HCT116 (cell line): ENCODE data around the gene CDC45. TPM values are rescaled to one million over a fixed set of nuclear protein-coding genes. Genes with fewer than 3 reads are reported as not detected.

Experiments used
- ATAC-seq: fragments of 200-7000 bp; cut with Tn5 transposase; 2 replicates; pipeline ENCODE4 v1.9.1; 2020; ENCODE audit warnings: mild to moderate bottlenecking, moderate library complexity
- BruUV-seq: library from RNA; stranded (reverse); fragments of 400-500 nt; replicated peaks from 2 replicates; lab custom pipeline; 2021; lab: Mats Ljungman, UMichigan
- CTCF ChIA-PET: fragments of 300-600 bp; sonication (Branson Sonifier 250); formaldehyde crosslinking; loops from one replicate; lab custom pipeline; 2021; ENCODE audit warnings: antibody characterized with exemption; lab: Charles Lee
- POLR2A ChIA-PET: fragments of 300-600, 350-600 bp; sonication (Branson Sonifier 250); formaldehyde crosslinking; loops from one replicate; lab custom pipeline; 2021; ENCODE audit warnings: antibody characterized with exemption; lab: Charles Lee
- RAD21 ChIA-PET, 2 experiments: fragments of 300-600 bp; sonication (Branson Sonifier 250); formaldehyde crosslinking; loops; one replicate each; lab custom pipeline; 2023; ENCODE audit warnings: low total read pairs in 2 of 2; ENCODE audit not compliant: uncharacterized antibody in 2 of 2, unreplicated experiment in 2 of 2, low non-redundant PET in 1 of 2; lab: Charles Lee
- DNase-seq: peaks from one replicate; pipeline ENCODE4 v3.0.0-alpha.2; 2010; ENCODE audit warnings: low read depth, low spot score
- H2AFZ ChIP-seq: fragments of 200-600 bp; shearing (Covaris generic), sonication (generic); 2 replicates; pipeline ENCODE4 v1.6.1; 2017; ENCODE audit warnings: low read depth, mixed run types, mixed read lengths, antibody characterized with exemption, low read length; ENCODE audit not compliant: poor library complexity, severe bottlenecking
- H3K27ac ChIP-seq: 2 replicates; pipeline ENCODE4 v1.5.1; 2012; ENCODE audit warnings: low read depth, low read length
- H3K27me3 ChIP-seq: fragments of 200-600 bp; sonication (generic); 2 replicates; pipeline ENCODE4 v1.6.1; 2016; ENCODE audit warnings: mixed run types, low read length, mixed read lengths; ENCODE audit not compliant: insufficient read depth
- H3K36me3 ChIP-seq, 2 experiments: fragments of 200-500 bp in 1 of 2; fragments of 200-600 bp in 1 of 2; sonication (Bioruptor generic) in 1 of 2; sonication (generic) in 1 of 2; 2 replicates each; pipeline versions ENCODE4 v1.5.1 to v1.6.1; 2014 to 2016; ENCODE audit warnings: low read length in 2 of 2, inconsistent platforms in 1 of 2, mixed read lengths in 1 of 2, mixed run types in 1 of 2; ENCODE audit not compliant: insufficient read depth in 2 of 2, control insufficient read depth in 1 of 2
- H3K4me1 ChIP-seq, 2 experiments: fragments of 200-600 bp in 1 of 2; sonication (generic) in 1 of 2; 2 replicates each; pipeline versions ENCODE4 v1.5.1 to v1.6.1; 2012 to 2017; ENCODE audit warnings: low read length in 2 of 2, inconsistent platforms in 1 of 2, mild to moderate bottlenecking in 1 of 2, mixed read lengths in 1 of 2, mixed run types in 1 of 2, moderate library complexity in 1 of 2; ENCODE audit not compliant: insufficient read depth in 2 of 2, control insufficient read depth in 1 of 2
- H3K4me2 ChIP-seq: fragments of 200-600 bp; sonication (generic); 2 replicates; pipeline ENCODE4 v1.6.1; 2017; ENCODE audit warnings: mixed run types, low read length, mixed read lengths
- H3K4me3 ChIP-seq, 2 experiments: fragments of 200-600 bp in 1 of 2; sonication (generic) in 1 of 2; replicated peaks in 1 of 2; 2 replicates each; pipeline ENCODE4 v1.5.1; 2011 to 2016; ENCODE audit warnings: low read length in 2 of 2, control low read depth in 1 of 2, low read depth in 1 of 2, mild to moderate bottlenecking in 1 of 2, mixed read lengths in 1 of 2, mixed run types in 1 of 2
- H3K79me2 ChIP-seq: fragments of 200-600 bp; sonication (generic); 2 replicates; pipeline ENCODE4 v1.6.1; 2017; ENCODE audit warnings: mild to moderate bottlenecking, mixed run types, low read length, moderate library complexity, mixed read lengths; ENCODE audit not compliant: insufficient read depth
- H3K9ac ChIP-seq: fragments of 200-600 bp; sonication (generic); 2 replicates; pipeline ENCODE4 v1.6.1; 2016; ENCODE audit warnings: low read length, mixed read lengths
- H3K9me2 ChIP-seq: fragments of 200-600 bp; sonication (generic), shearing (Covaris generic); 2 replicates; pipeline ENCODE4 v1.6.1; 2017; ENCODE audit warnings: mixed run types, mild to moderate bottlenecking, moderate library complexity; ENCODE audit not compliant: insufficient read depth
- H3K9me3 ChIP-seq, 2 experiments: fragments of 200-500 bp in 1 of 2; fragments of 200-600 bp in 1 of 2; sonication (Bioruptor generic) in 1 of 2; sonication (generic) in 1 of 2; 2 replicates each; pipeline ENCODE4 v1.6.1; 2014 to 2017; ENCODE audit warnings: low read length in 2 of 2, mixed read lengths in 2 of 2, inconsistent platforms in 1 of 2, low read depth in 1 of 2, mild to moderate bottlenecking in 1 of 2, mixed run types in 1 of 2, moderate library complexity in 1 of 2; ENCODE audit not compliant: control insufficient read depth in 1 of 2, insufficient read depth in 1 of 2
- H4K20me1 ChIP-seq: fragments of 200-600 bp; sonication (generic), shearing (Covaris generic); 2 replicates; pipeline ENCODE4 v1.6.1; 2017; ENCODE audit warnings: mixed run types, mild to moderate bottlenecking, moderate library complexity; ENCODE audit not compliant: insufficient read depth
- EGR1 ChIP-seq: IDR thresholded peaks from 2 replicates; pipeline ENCODE4 v1.6.1; 2012; ENCODE audit warnings: low read depth
- MAX ChIP-seq: IDR thresholded peaks from 2 replicates; pipeline ENCODE4 v1.6.1; 2012
- POLR2AphosphoS5 ChIP-seq: IDR thresholded peaks from 2 replicates; pipeline ENCODE4 v1.6.1; 2011; ENCODE audit warnings: mild to moderate bottlenecking, low read depth, low read length, moderate library complexity
- RAD21 ChIP-seq: IDR thresholded peaks from 2 replicates; pipeline ENCODE4 v1.6.1; 2012; ENCODE audit warnings: low read depth, mild to moderate bottlenecking
- SP1 ChIP-seq: IDR thresholded peaks from 2 replicates; pipeline ENCODE4 v1.6.1; 2012; ENCODE audit warnings: low read depth
- YY1 ChIP-seq: IDR thresholded peaks from 2 replicates; pipeline ENCODE4 v1.6.1; 2011; ENCODE audit warnings: low read length, low read depth, moderate library complexity, mild to moderate bottlenecking; ENCODE audit not compliant: insufficient replicate concordance; ENCODE audit errors: extremely low read depth
- intact Hi-C: fragments of 100-400 bp; cut with micrococcal nuclease; formaldehyde crosslinking; loops from 2 replicates; pipeline ENCODE4 v1.10.0; 2022
- total RNA-seq: library from RNA; stranded (reverse); gene quantifications from one replicate; pipeline ENCODE4 v1.2.1, GENCODE V29; 2021; ENCODE audit not compliant: unreplicated experiment
- TF ChIP-seq, protein P1 (sequence below), 3 experiments: fragments of 200-600 bp in 1 of 3; sonication (generic) in 1 of 3; IDR thresholded peaks in 2 of 3; conservative IDR thresholded peaks in 1 of 3; 2 replicates each; pipeline ENCODE4 v1.5.1; 2012 to 2017; ENCODE audit warnings: low read depth in 2 of 3, low read length in 2 of 3, antibody characterized with exemption in 1 of 3, borderline replicate concordance in 1 of 3, control low read depth in 1 of 3, mild to moderate bottlenecking in 1 of 3, mixed read lengths in 1 of 3, mixed run types in 1 of 3, moderate library complexity in 1 of 3; ENCODE audit not compliant: insufficient read depth in 1 of 3

CDC45 gene
- total RNA-seq, 1 experiment from 2014 or later: 43.4 TPM

- Histone ChIP-seq H3K4me1 (no peaks in the 10 kb centered on the region), H3K79me2 (no peaks in the 10 kb centered on the region), H3K36me3 (peaks cover 1 to 14% of the 10 kb centered on the region in 2 experiments; a peak in 3 of 4 replicates), H3K9me3 (no peaks in the 10 kb centered on the region), H3K4me3 (no peak overlapping the region), H3K27me3 (no peaks in the 10 kb centered on the region), H2AFZ (no peak overlapping the region), H3K4me2 (no peak overlapping the region), H3K9me2 (no peaks in the 10 kb centered on the region), H3K27ac (no peak overlapping the region), H4K20me1 (no peaks in the 10 kb centered on the region), H3K9ac (no peak overlapping the region)
- ATAC-seq (no peak), DNase-seq (no peak)
- CTCF ChIA-PET: no interaction called here
- TF ChIP-seq SP1: no peak
- TF ChIP-seq EGR1: no peak
- TF ChIP-seq, protein P1, sequence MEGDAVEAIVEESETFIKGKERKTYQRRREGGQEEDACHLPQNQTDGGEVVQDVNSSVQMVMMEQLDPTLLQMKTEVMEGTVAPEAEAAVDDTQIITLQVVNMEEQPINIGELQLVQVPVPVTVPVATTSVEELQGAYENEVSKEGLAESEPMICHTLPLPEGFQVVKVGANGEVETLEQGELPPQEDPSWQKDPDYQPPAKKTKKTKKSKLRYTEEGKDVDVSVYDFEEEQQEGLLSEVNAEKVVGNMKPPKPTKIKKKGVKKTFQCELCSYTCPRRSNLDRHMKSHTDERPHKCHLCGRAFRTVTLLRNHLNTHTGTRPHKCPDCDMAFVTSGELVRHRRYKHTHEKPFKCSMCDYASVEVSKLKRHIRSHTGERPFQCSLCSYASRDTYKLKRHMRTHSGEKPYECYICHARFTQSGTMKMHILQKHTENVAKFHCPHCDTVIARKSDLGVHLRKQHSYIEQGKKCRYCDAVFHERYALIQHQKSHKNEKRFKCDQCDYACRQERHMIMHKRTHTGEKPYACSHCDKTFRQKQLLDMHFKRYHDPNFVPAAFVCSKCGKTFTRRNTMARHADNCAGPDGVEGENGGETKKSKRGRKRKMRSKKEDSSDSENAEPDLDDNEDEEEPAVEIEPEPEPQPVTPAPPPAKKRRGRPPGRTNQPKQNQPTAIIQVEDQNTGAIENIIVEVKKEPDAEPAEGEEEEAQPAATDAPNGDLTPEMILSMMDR (IDR thresholded peaks at IDR 0.05 in 2 of 3, conservative IDR thresholded peaks at IDR 0.05 in 1 of 3; ENCODE audit: borderline replicate concordance in 1 of 3, insufficient read depth in 1 of 3, low read depth in 2 of 3, low read length in 2 of 3): no peak
- TF ChIP-seq YY1: no peak
- no peak for TF ChIP-seq MAX
- no peak for TF ChIP-seq POLR2AphosphoS5
- TF ChIP-seq RAD21: no peak
- RAD21 ChIA-PET: no interaction called here
- POLR2A ChIA-PET: no interaction called here
- intact Hi-C loops: no loop called here
- no TSS peak for BruUV-seq
Observed at GRCh38 chr22:19499236-19499879, 19.6 kb downstream of the CDC45 start.
